Measurements from ENCODE around the gene SPTLC1. TPM values are rescaled to one million over a fixed set of nuclear protein-coding genes. Genes with fewer than 3 reads are reported as not detected.
A peak's percentile ranks its signal among the peaks of the same experiment; 100 is the strongest.
"Not testable (repeated sequence)": the region's sequence is repeated elsewhere in the genome, so short reads cannot be mapped to it uniquely, and the experiment has no call there.

Gene SPTLC1
- polyA plus RNA-seq, result 10 to 100 TPM; 33.0 to 51.3 (median 39.5) TPM

- Mint-ChIP-seq H3K27me3 (ENCODE audit: low read depth in 3 of 3) (peaks cover 6 to 16% (median 8%) of the 10 kb centered on the region in 3 donors), H3K27ac (peak within 1 kb of the TSS; percentile 97 to 100 (median 98)), H3K4me3 (peak within 1 kb of the TSS; percentile 94 to 99 (median 99)), H3K9me3 (no peaks in the 10 kb centered on the region), H3K36me3 (peaks cover 0 to 18% (median 7%) of the 10 kb centered on the region in 3 donors), H3K4me1 (peaks cover 34 to 55% of the 10 kb centered on the region in 2 donors)
- DNase-seq, result peak; percentile 93 to 94 (median 94)
Observed at GRCh38 chr9:92115071-92115858, at the start of gene SPTLC1. SPTLC1 (minus strand) TSS chr9:92115413; CDS start chr9:92115370, 43 bp downstream.

GRCh38 chr9:92164975-92165374 is 49.8 kb upstream of the SPTLC1 start:
- Mint-ChIP-seq H3K4me1 (no peaks in the 10 kb centered on the region), H3K27ac (no peak overlapping the region), H3K4me3 (no peak overlapping the region), H3K36me3 (peaks cover 0 to 8% (median 6%) of the 10 kb centered on the region in 3 donors), H3K27me3 (ENCODE audit: low read depth in 3 of 3) (peaks cover 2 to 5% (median 2%) of the 10 kb centered on the region in 3 donors), H3K9me3 (peaks cover 0 to 20% (median 9%) of the 10 kb centered on the region in 6 donors)
- DNase-seq, result no peak

- Mint-ChIP-seq H3K36me3 (peaks cover 0 to 8% (median 6%) of the 10 kb centered on the region in 3 donors), H3K4me3 (no peak overlapping the region), H3K27ac (no peak overlapping the region), H3K4me1 (no peaks in the 10 kb centered on the region), H3K9me3 (peaks cover 0 to 20% (median 9%) of the 10 kb centered on the region in 6 donors), H3K27me3 (ENCODE audit: low read depth in 3 of 3) (peaks cover 2 to 6% (median 2%) of the 10 kb centered on the region in 3 donors)
- DNase-seq, result no peak
Observed at GRCh38 chr9:92164490-92164889, 49.3 kb upstream of the SPTLC1 start.

GRCh38 chr9:92163276-92163675 is 48.1 kb upstream of the SPTLC1 start:
- no peak for DNase-seq
- Mint-ChIP-seq H3K27ac (no peak overlapping the region), H3K36me3 (peaks cover 0 to 8% (median 6%) of the 10 kb centered on the region in 3 donors), H3K4me3 (no peak overlapping the region), H3K4me1 (no peaks in the 10 kb centered on the region), H3K27me3 (ENCODE audit: low read depth in 3 of 3) (peaks cover 2 to 11% (median 3%) of the 10 kb centered on the region in 3 donors), H3K9me3 (peaks cover 0 to 20% (median 9%) of the 10 kb centered on the region in 6 donors)

- Mint-ChIP-seq H3K4me3 (no peak overlapping the region), H3K36me3 (peaks cover 0 to 8% (median 6%) of the 10 kb centered on the region in 3 donors), H3K9me3 (peaks cover 0 to 20% (median 9%) of the 10 kb centered on the region in 6 donors), H3K27me3 (ENCODE audit: low read depth in 3 of 3) (peaks cover 2 to 19% (median 5%) of the 10 kb centered on the region in 3 donors), H3K27ac (no peak overlapping the region), H3K4me1 (no peaks in the 10 kb centered on the region)
- no peak for DNase-seq
Observed at GRCh38 chr9:92160786-92161185, 45.6 kb upstream of the SPTLC1 start.

GRCh38 chr9:92159058-92159457 is 43.8 kb upstream of the SPTLC1 start:
- no peak overlapping the region for H3K4me3 Mint-ChIP-seq
- H3K9me3 Mint-ChIP-seq, result peaks cover 0 to 3% (median 0%) of the 10 kb centered on the region in 6 donors
- peaks cover 2 to 21% (median 3%) of the 10 kb centered on the region in 3 donors for H3K27me3 Mint-ChIP-seq (ENCODE audit: low read depth in 3 of 3)

GRCh38 chr9:92158097-92158601 is 42.9 kb upstream of the SPTLC1 start:
- no peak overlapping the region for H3K4me3 Mint-ChIP-seq
- no peak for DNase-seq
- H3K36me3 Mint-ChIP-seq, result no peaks in the 10 kb centered on the region
- no peaks in the 10 kb centered on the region for H3K9me3 Mint-ChIP-seq
- H3K27me3 Mint-ChIP-seq (ENCODE audit: low read depth in 3 of 3), result peaks cover 2 to 21% (median 3%) of the 10 kb centered on the region in 3 donors
- H3K27ac Mint-ChIP-seq, result no peak overlapping the region
- H3K4me1 Mint-ChIP-seq, result no peaks in the 10 kb centered on the region

More at GRCh38 chr9:92159058-92159457, 43.8 kb upstream of the SPTLC1 start:
- no peak for DNase-seq
- H3K4me1 Mint-ChIP-seq, result no peaks in the 10 kb centered on the region
- H3K36me3 Mint-ChIP-seq, result no peaks in the 10 kb centered on the region
- H3K27ac Mint-ChIP-seq, result no peak overlapping the region

- H3K27ac Mint-ChIP-seq, H3K36me3 Mint-ChIP-seq: not testable (repeated sequence)
Observed at GRCh38 chr9:92155736-92156135, 40.5 kb upstream of the SPTLC1 start.

GRCh38 chr9:92155221-92155620 is 40.0 kb upstream of the SPTLC1 start:
- Mint-ChIP-seq H3K27me3 (ENCODE audit: low read depth in 3 of 3) (peaks cover 0 to 18% (median 3%) of the 10 kb centered on the region in 3 donors), H3K4me3 (no peak overlapping the region), H3K27ac (no peak overlapping the region), H3K9me3 (no peaks in the 10 kb centered on the region), H3K36me3 (no peaks in the 10 kb centered on the region), H3K4me1 (no peaks in the 10 kb centered on the region)
- DNase-seq, result no peak

More at GRCh38 chr9:92155736-92156135, 40.5 kb upstream of the SPTLC1 start:
- H3K4me1 Mint-ChIP-seq, DNase-seq, H3K4me3 Mint-ChIP-seq, H3K9me3 Mint-ChIP-seq: not testable (repeated sequence)
- H3K27me3 Mint-ChIP-seq (ENCODE audit: low read depth in 3 of 3), result peaks cover 0 to 21% (median 3%) of the 10 kb centered on the region in 3 donors

- not testable (repeated sequence) for H3K36me3 Mint-ChIP-seq, H3K9me3 Mint-ChIP-seq, DNase-seq, H3K4me3 Mint-ChIP-seq, H3K4me1 Mint-ChIP-seq, H3K27ac Mint-ChIP-seq
- peaks cover under 1 to 13% (median 2%) of the 10 kb centered on the region in 3 donors for H3K27me3 Mint-ChIP-seq (ENCODE audit: low read depth in 3 of 3)
Observed at GRCh38 chr9:92153466-92154415, 38.5 kb upstream of the SPTLC1 start.

- Mint-ChIP-seq H3K4me1 (no peaks in the 10 kb centered on the region), H3K27me3 (ENCODE audit: low read depth in 3 of 3) (peaks cover 0 to 8% (median 3%) of the 10 kb centered on the region in 3 donors), H3K36me3 (no peaks in the 10 kb centered on the region), H3K4me3 (no peak overlapping the region), H3K27ac (no peak overlapping the region), H3K9me3 (no peaks in the 10 kb centered on the region)
- DNase-seq, result no peak
Observed at GRCh38 chr9:92151691-92152393, 36.6 kb upstream of the SPTLC1 start.

- DNase-seq; H3K4me3 Mint-ChIP-seq; H3K27me3 Mint-ChIP-seq (ENCODE audit: low read depth in 3 of 3); H3K27ac Mint-ChIP-seq; H3K4me1 Mint-ChIP-seq; H3K36me3 Mint-ChIP-seq; H3K9me3 Mint-ChIP-seq: not testable (repeated sequence)
Observed at GRCh38 chr9:92150501-92151470, 35.6 kb upstream of the SPTLC1 start.
